Measurements from ENCODE around the gene IL20RB. TPM values are rescaled to one million over a fixed set of nuclear protein-coding genes. Genes with fewer than 3 reads are reported as not detected.

IL20RB gene
- total and polyA plus RNA-seq, 2 donors (not counting 3 experiments of a cell fraction or from before 2014, with no cell fraction given), result 0.79 to 1.6 TPM

DNA sequence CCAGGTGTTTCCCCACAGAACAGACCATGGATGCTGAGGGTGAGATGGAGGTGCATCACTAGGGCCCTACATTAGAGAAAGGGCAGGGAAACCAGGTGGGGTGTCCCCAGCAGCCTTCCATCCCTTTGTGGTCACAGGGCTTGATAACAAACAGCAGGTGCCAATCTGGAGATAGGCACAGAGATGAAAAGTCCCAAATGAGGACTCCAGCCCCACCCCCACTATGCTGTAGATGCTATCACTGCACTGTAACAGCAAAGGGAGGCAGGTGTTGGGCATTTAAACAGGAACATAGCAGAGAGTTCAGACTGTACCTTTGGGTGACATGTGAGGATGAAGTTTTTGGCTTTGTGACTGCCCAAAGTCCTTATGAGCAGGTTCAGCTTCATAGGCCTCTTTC, 21.4 kb downstream of the IL20RB start:
- FAIRE-seq (no peak), DNase-seq (ENCODE audit: low read depth, low spot score) (no peak)
- H3K9me3 ChIP-seq (replicated peaks; ENCODE audit: control insufficient read depth, insufficient read depth, low read length), result peaks cover 1% of the 10 kb centered on the region
- H3K9me1 ChIP-seq (replicated peaks; ENCODE audit: control insufficient read depth, extremely low read depth, insufficient read depth, low read length), result no peaks in the 10 kb centered on the region
- intact Hi-C loops (cut with micrococcal nuclease) (no loop called here), dilution Hi-C loops (cut with MboI; ENCODE audit: extremely low pct_ligation_motif_present, low sequenced_read_pairs) (no loop called here)
- no peak overlapping the region for H3K4me2 ChIP-seq (ENCODE audit: insufficient read depth, low read length)
- ChIA-PET POLR2A (no interaction called here), CTCF (interaction anchor here (1.3 kb wide), 2 partner anchors 28 to 35 kb away, joined by 3 read pairs; no protein-coding TSS in a partner anchor)
- no peak overlapping the region for H2AFZ ChIP-seq (ENCODE audit: low read depth, low read length)
- H3K9ac ChIP-seq (replicated peaks; ENCODE audit: extremely low read depth, insufficient read depth, low read length), result no peak overlapping the region
- H3K4me1 ChIP-seq (ENCODE audit: control insufficient read depth, extremely low read depth, insufficient read depth, low read length), result no peaks in the 10 kb centered on the region
- no peaks in the 10 kb centered on the region for H4K20me1 ChIP-seq (replicated peaks; ENCODE audit: control insufficient read depth, extremely low read depth, insufficient read depth, low read length)
- no peaks in the 10 kb centered on the region for H3K36me3 ChIP-seq (ENCODE audit: control insufficient read depth in 2 of 2, extremely low read depth in 1 of 2, insufficient read depth in 2 of 2, low read length in 2 of 2)
- no peaks in the 10 kb centered on the region for H3K79me2 ChIP-seq (ENCODE audit: control insufficient read depth, insufficient read depth, low read length)
- H3K4me3 ChIP-seq (replicated peaks in 1 of 3; ENCODE audit: insufficient read depth in 1 of 3, low read depth in 1 of 3, low read length in 3 of 3), result no peak overlapping the region
- TF ChIP-seq GATA2 (IDR thresholded peaks at IDR 0.05; ENCODE audit: insufficient read depth, insufficient read length, low read depth, low read length) (no peak), JUN (IDR thresholded peaks at IDR 0.05; ENCODE audit: borderline replicate concordance, insufficient read depth, insufficient read length, low read depth) (no peak), FOS (IDR thresholded peaks at IDR 0.05; ENCODE audit: borderline replicate concordance, insufficient read depth, low read length) (no peak), POLR2A (IDR thresholded peaks at IDR 0.05; ENCODE audit: low read depth, low read length) (no peak), EZH2 (IDR thresholded peaks at IDR 0.05; ENCODE audit: borderline replicate concordance, low read depth, low read length, severe bottlenecking) (no peak), POLR2AphosphoS5 (IDR thresholded peaks at IDR 0.05; ENCODE audit: insufficient read depth, low read depth, low read length) (no peak), MYC (IDR thresholded peaks at IDR 0.05; ENCODE audit: low read depth, low read length) (no peak)
- TF ChIP-seq, protein P1, sequence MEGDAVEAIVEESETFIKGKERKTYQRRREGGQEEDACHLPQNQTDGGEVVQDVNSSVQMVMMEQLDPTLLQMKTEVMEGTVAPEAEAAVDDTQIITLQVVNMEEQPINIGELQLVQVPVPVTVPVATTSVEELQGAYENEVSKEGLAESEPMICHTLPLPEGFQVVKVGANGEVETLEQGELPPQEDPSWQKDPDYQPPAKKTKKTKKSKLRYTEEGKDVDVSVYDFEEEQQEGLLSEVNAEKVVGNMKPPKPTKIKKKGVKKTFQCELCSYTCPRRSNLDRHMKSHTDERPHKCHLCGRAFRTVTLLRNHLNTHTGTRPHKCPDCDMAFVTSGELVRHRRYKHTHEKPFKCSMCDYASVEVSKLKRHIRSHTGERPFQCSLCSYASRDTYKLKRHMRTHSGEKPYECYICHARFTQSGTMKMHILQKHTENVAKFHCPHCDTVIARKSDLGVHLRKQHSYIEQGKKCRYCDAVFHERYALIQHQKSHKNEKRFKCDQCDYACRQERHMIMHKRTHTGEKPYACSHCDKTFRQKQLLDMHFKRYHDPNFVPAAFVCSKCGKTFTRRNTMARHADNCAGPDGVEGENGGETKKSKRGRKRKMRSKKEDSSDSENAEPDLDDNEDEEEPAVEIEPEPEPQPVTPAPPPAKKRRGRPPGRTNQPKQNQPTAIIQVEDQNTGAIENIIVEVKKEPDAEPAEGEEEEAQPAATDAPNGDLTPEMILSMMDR (IDR thresholded peaks at IDR 0.05; ENCODE audit: extremely low read depth in 1 of 2, insufficient read depth in 1 of 2, low read depth in 1 of 2, low read length in 2 of 2), result no peak
- TF ChIP-seq, protein P2, sequence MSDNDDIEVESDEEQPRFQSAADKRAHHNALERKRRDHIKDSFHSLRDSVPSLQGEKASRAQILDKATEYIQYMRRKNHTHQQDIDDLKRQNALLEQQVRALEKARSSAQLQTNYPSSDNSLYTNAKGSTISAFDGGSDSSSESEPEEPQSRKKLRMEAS (IDR thresholded peaks at IDR 0.05; ENCODE audit: insufficient read depth, insufficient read length), result no peak
- no peaks in the 10 kb centered on the region for H3K27me3 ChIP-seq (ENCODE audit: control insufficient read depth in 2 of 2, insufficient read depth in 2 of 2, low read length in 2 of 2)
- no peak overlapping the region for H3K27ac ChIP-seq (ENCODE audit: insufficient read depth, low read depth, low read length)
- BruUV-seq (replicated peaks), result no TSS peak

All from endothelial cell of umbilical vein (primary cell).